HG02884 (cell line): ENCODE measurements around the gene N4BP2L1.

Experiments used
- ATAC-seq: cut with Tn5 transposase; IDR thresholded peaks from one replicate; pipeline ENCODE4 v1.9.1; 2021; ENCODE audit warnings: mild to moderate bottlenecking, moderate library complexity; ENCODE audit not compliant: unreplicated experiment

N4BP2L1 gene

GRCh38 chr13:32432856-32433255 is 4.9 kb upstream of the N4BP2L1 start:
- ATAC-seq = no peak

GRCh38 chr13:32431361-32431760 is 3.4 kb upstream of the N4BP2L1 start:
- ATAC-seq = no peak

- no peak for ATAC-seq
These were observed 2.3 kb upstream of the N4BP2L1 start for GRCh38 chr13:32430018-32430747.

DNA sequence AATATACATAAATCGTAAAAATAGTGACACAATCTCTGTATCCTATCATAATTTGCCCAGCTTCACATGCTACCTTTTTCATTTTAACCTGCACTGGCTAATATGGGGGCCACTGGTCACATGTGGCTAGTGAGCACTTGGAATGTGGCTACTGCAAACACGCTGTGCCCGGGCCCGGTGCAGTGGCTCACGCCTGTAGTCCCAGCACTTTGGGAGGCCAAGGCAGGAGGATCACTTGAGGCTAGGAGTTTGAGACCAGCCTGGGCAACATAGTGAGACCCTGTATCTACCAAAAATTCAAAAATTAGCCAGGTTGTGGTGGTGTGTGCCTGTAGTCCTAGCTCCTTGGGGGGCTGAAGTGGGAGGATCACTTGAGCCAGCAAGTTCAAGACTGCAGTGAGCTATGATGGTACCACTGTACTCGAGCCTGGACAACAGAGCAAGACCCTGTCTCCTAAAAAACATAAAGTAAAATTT is 1.5 kb upstream of the N4BP2L1 start:
- no peak for ATAC-seq

DNA sequence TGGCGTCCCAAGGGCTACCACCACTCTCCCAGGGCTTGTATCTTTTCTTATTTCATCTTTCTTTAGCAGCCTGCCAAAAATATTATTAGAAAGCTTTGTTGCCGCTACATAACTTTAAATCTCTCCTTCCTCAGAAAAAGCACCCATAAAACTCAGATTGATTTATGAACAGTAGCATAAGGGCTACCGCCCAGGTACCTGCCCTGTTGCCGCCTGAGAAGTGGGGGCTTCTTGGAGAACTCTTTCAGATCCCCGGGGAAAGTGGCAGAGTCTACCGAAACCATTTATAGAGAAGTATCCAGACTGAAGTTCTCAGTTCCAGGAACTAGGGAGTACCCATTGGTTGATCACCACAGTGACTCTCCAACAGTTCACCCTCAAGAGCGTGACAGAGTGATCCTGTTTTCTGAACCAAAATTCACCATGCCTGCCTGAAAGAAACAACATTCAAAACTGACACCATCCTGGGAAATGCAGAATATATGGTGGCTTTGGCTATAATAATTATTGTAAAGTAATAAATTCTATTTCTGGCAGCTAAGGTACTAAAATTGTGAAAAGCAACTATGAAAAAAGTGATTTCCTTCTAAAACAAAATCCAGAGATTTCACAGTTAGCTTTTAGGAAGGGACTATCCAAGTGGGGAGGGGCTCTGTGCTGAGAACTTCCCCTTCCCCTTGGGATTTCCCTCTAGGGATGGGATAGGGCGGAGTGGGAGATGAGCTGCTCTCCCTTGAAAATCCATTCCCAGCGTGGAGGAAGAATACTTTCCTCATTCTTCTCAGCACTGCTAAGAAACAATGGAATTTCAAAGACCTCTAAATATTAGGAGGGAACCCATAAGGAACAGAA is 877 bp upstream of the N4BP2L1 start:
- ATAC-seq = no peak

GRCh38 chr13:32426990-32427851 is 709 bp downstream of the N4BP2L1 start:
- ATAC-seq = peak; percentile 13

DNA sequence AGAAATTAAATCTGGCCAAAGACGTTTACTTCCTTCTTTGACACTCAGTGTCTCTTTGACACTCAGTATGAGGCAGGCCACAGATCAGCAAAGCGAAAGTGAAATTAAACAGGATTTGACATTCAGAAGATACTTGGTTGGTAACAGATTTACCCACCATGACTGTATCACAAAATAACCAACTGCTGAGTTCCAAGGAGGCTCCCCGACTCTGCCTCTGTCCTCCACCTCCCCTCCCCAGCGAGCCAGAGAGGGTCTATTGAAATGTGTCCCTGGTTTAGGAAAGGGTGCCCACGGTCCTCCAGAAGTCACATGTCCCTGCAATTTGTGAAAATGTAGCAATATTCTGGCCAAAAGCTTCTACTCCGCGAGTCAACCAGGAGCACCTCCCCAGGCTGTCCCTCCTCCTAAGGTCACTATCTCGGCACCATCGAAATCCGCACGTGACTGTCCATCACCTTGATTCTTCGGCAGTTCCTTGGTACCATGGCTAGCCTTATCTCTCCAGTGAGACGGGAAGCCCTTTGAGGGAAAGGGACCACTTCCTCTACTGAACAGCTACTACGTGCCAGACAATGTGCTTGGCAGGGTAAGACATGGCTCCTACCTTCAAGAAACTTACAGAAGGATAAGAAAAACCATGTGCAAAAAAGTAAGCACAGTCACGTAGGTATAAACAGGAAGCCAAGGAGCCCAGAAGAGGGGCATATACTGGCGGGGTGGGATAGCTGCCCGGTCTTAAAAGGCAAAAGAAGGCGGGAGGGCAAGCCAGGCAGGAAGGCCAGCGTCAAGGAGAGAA is 1.5 kb downstream of the N4BP2L1 start:
- ATAC-seq = peak; percentile 38

DNA sequence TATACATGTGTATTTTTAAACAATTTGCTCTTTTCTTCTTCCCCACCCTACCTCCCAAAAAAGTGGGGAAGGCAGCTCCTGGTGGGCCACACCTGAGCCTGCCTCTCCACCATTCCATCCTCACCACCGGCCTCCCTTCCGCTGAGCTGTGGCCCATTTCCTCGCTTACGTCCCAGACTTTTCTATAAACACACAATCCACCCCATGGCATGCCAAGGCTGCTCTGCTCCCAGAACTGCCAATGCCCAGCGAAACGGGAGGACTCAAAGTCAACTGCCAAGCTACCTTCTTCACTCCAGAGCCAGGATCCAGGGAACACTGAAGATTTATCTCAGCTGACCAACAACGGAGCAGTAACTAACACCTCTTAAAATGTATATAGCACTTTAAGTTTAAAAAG is 2.8 kb downstream of the N4BP2L1 start:
- no peak for ATAC-seq

- ATAC-seq = no peak
These were observed 4.3 kb downstream of the N4BP2L1 start for GRCh38 chr13:32423592-32423991.

DNA sequence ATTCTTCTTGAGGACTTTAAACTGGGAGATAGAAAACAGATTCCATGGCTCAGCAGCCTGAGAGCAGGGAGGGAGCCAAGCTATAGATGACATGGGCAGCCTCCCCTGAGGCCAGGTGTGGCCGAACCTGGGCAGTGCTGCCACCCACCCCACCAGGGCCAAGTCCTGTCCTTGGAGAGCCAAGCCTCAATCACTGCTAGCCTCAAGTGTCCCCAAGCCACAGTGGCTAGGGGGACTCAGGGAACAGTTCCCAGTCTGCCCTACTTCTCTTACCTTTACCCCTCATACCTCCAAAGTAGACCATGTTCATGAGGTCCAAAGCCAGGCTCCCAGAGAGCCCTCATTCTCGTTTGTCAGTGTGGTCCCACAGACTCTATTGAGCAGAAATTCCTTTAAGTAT is 8.1 kb downstream of the N4BP2L1 start:
- no peak for ATAC-seq

- no peak for ATAC-seq
These were observed 9.9 kb downstream of the N4BP2L1 start for GRCh38 chr13:32417995-32418394.

GRCh38 chr13:32415019-32415418 is 12.9 kb downstream of the N4BP2L1 start:
- no peak for ATAC-seq

DNA sequence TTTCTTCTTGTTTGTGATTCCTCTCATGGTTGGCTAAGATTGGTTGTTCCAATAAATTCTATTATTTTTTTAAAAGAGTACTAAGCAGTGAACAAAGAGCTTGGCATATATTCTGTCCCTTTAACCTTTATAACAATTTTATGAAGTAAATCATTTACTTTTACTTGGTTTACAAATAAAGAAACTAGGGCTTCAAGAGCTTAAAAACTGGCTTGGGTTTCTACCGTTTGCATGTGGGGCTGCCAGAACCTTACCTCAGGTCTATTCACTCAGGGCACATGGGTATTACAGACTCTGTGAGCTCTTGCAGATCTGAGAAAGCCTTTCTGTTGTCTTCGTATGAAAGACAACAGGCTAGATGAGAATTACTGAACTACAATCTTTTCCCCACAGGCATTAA is 13.3 kb downstream of the N4BP2L1 start:
- no peak for ATAC-seq

DNA sequence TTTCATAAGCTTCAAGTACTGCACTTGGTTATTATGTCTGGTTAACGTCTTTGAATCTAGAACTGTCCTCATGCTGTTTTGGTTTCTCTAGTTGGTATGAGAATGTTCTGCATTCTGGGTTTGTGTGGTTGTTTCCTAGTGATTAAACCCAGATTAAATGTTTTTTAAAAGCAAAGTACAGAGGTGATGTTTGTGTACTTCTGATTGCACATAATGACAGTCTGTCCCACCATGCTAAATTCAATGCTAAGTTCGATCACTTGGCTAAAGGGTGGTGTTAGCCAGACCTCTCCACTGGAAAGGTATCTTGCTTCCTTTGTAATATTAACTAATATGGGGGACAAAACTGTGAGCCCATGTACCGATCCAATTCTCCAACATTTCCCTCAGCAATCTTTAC is 14.6 kb downstream of the N4BP2L1 start:
- ATAC-seq = no peak

- no peak for ATAC-seq
These were observed 18.1 kb downstream of the N4BP2L1 start for GRCh38 chr13:32409561-32410421.

- ATAC-seq = no peak
These were observed 19.0 kb downstream of the N4BP2L1 start for GRCh38 chr13:32409001-32409313.

- ATAC-seq = no peak
These were observed 19.5 kb downstream of the N4BP2L1 start for GRCh38 chr13:32408296-32409000.

- ATAC-seq = no peak
These were observed 20.1 kb downstream of the N4BP2L1 start for GRCh38 chr13:32407854-32408253.

DNA sequence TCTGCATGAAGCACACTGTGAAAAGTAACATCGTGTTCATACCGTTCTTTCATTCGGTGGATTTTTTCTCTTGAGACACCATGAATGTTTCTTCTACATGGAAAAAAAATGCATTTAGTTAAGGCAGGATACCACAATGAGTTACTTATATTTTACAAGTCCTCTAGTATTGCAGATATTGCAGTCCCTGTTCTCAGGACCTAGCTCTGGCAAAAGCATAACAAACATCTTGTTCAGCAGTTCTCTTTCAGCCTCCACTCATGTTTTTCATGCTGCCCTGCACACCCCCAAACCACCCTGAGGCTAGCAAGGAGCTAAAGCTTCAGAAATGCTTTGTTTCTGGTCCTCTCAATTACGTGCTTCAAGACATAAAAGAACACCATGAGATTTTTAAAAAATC is 24.8 kb downstream of the N4BP2L1 start:
- no peak for ATAC-seq
